SK-N-SH (cell line): ENCODE results near the gene AMIGO2. TPM values are rescaled to one million over a fixed set of nuclear protein-coding genes. Genes with fewer than 3 reads are reported as not detected.

Experiments used
- CTCF ChIA-PET: fragments of 300-600, 350-600 bp; formaldehyde crosslinking; extraction: SDS; loops from one replicate; lab custom pipeline; 2021; lab: Yijun Ruan, JAX
- POLR2A ChIA-PET: fragments of 350-600 bp; sonication (Branson Sonifier 250); formaldehyde crosslinking; extraction: SDS; loops from one replicate; lab custom pipeline; 2020; ENCODE audit warnings: antibody characterized with exemption, inconsistent platforms; lab: Yijun Ruan, JAX
- DNase-seq: peaks from one replicate; pipeline ENCODE4 v3.0.0; 2012
- H2AFZ ChIP-seq: fragments of 200-600 bp; sonication (generic); 2 replicates; pipeline ENCODE4 v1.8.1; 2016; ENCODE audit warnings: antibody characterized with exemption, mild to moderate bottlenecking, low read depth
- H3F3A ChIP-seq: fragments of 200-600 bp; sonication (generic); replicated peaks from 2 replicates; pipeline ENCODE3; 2016; ENCODE audit warnings: antibody characterized with exemption, mild to moderate bottlenecking; ENCODE audit not compliant: insufficient read depth
- H3K27ac ChIP-seq, 2 experiments: fragments of 200-500 bp in 1 of 2; fragments of 200-600 bp in 1 of 2; sonication (Bioruptor generic) in 1 of 2; sonication (generic), shearing (Covaris generic) in 1 of 2; 2 replicates each; pipeline versions ENCODE4 v1.5.1 to v1.6.1; 2014 to 2016; ENCODE audit warnings: low read depth in 2 of 2, inconsistent platforms in 1 of 2, low read length in 1 of 2, mild to moderate bottlenecking in 1 of 2, mixed read lengths in 1 of 2
- H3K27me3 ChIP-seq: fragments of 200-600 bp; sonication (generic), shearing (Covaris generic); 2 replicates; pipeline ENCODE4 v1.6.1; 2016; ENCODE audit warnings: mixed run types; ENCODE audit not compliant: insufficient read depth
- H3K36me3 ChIP-seq, 2 experiments: fragments of 200-500 bp in 1 of 2; fragments of 200-600 bp in 1 of 2; sonication (Bioruptor generic) in 1 of 2; sonication (generic) in 1 of 2; replicated peaks in 1 of 2; 2 replicates each; pipeline versions ENCODE3 to v1.5.1; 2014 to 2016; ENCODE audit warnings: low read length in 1 of 2, mild to moderate bottlenecking in 1 of 2; ENCODE audit not compliant: insufficient read depth in 2 of 2, control insufficient read depth in 1 of 2
- H3K4me1 ChIP-seq, 2 experiments: fragments of 200-500 bp in 1 of 2; fragments of 200-600 bp in 1 of 2; sonication (Bioruptor generic) in 1 of 2; sonication (generic), shearing (Covaris generic) in 1 of 2; 2 replicates each; pipeline versions ENCODE4 v1.5.1 to v1.6.1; 2014 to 2016; ENCODE audit warnings: low read depth in 1 of 2, low read length in 1 of 2, mixed run types in 1 of 2; ENCODE audit not compliant: insufficient read depth in 2 of 2, control insufficient read depth in 1 of 2
- H3K4me2 ChIP-seq: fragments of 200-600 bp; sonication (generic), shearing (Covaris generic); 2 replicates; pipeline ENCODE4 v1.6.1; 2017; ENCODE audit warnings: mixed run types
- H3K4me3 ChIP-seq, 2 experiments: fragments of 200-500 bp in 1 of 2; fragments of 200-600 bp in 1 of 2; sonication (Bioruptor generic) in 1 of 2; sonication (generic), shearing (Covaris generic) in 1 of 2; 2 replicates each; pipeline versions ENCODE4 v1.5.1 to v1.8.1; 2014 to 2016; ENCODE audit warnings: low read depth in 2 of 2, inconsistent platforms in 1 of 2, low read length in 1 of 2, mild to moderate bottlenecking in 1 of 2, mixed read lengths in 1 of 2, moderate library complexity in 1 of 2
- H3K79me2 ChIP-seq: fragments of 200-600 bp; sonication (generic); 2 replicates; pipeline ENCODE4 v1.8.1; 2017; ENCODE audit warnings: mild to moderate bottlenecking; ENCODE audit not compliant: insufficient read depth
- H3K9ac ChIP-seq: fragments of 200-600 bp; sonication (generic); 2 replicates; pipeline ENCODE4 v1.6.1; 2017; ENCODE audit warnings: mixed run types
- H3K9me2 ChIP-seq: fragments of 200-600 bp; sonication (generic); 2 replicates; pipeline ENCODE4 v1.6.1; 2017; ENCODE audit warnings: mixed run types
- H3K9me3 ChIP-seq: fragments of 200-600 bp; sonication (generic); 2 replicates; pipeline ENCODE4 v1.6.1; 2017; ENCODE audit warnings: mixed run types, mild to moderate bottlenecking, moderate library complexity
- H4K20me1 ChIP-seq: fragments of 200-600 bp; sonication (generic); 2 replicates; pipeline ENCODE4 v1.6.1; 2017; ENCODE audit warnings: mild to moderate bottlenecking, mixed run types; ENCODE audit not compliant: insufficient read depth
- CHD2 ChIP-seq: fragments of 150-350 bp; IDR thresholded peaks from 2 replicates; pipeline ENCODE4 v1.6.1; 2018; ENCODE audit warnings: low read length; ENCODE audit not compliant: partially characterized antibody
- ELF1 ChIP-seq: IDR thresholded peaks from 2 replicates; pipeline ENCODE4 v1.4.0; 2012
- FOSL2 ChIP-seq: IDR thresholded peaks from 2 replicates; pipeline ENCODE4 v1.4.0; 2012; ENCODE audit warnings: low read depth, mild to moderate bottlenecking, moderate library complexity, borderline replicate concordance
- FOXJ3 ChIP-seq: sonication (generic); formaldehyde crosslinking; IDR thresholded peaks from 2 replicates; pipeline ENCODE4 v1.5.1; 2020; ENCODE audit warnings: mild to moderate bottlenecking, missing genetic modification reagents
- FOXM1 ChIP-seq: IDR thresholded peaks from 2 replicates; pipeline ENCODE4 v1.4.0; 2012; ENCODE audit warnings: low read depth, mild to moderate bottlenecking
- GABPA ChIP-seq: IDR thresholded peaks from 2 replicates; pipeline ENCODE4 v1.4.0; 2012; ENCODE audit warnings: low read depth, mild to moderate bottlenecking
- GATA2 ChIP-seq: sonication (generic); formaldehyde crosslinking; IDR thresholded peaks from 2 replicates; pipeline ENCODE4 v1.5.0; 2020; ENCODE audit warnings: mild to moderate bottlenecking, missing genetic modification reagents
- JUND ChIP-seq: IDR thresholded peaks from 2 replicates; pipeline ENCODE4 v1.4.0; 2012
- NFIC ChIP-seq: IDR thresholded peaks from 2 replicates; pipeline ENCODE4 v1.4.0; 2012; ENCODE audit warnings: borderline replicate concordance
- RCOR1 ChIP-seq: fragments of 150-350 bp; IDR thresholded peaks from 2 replicates; pipeline ENCODE4 v1.6.1; 2017; ENCODE audit warnings: antibody characterized with exemption, low read length
- RFX5 ChIP-seq: IDR thresholded peaks from 2 replicates; pipeline ENCODE4 v1.6.1; 2012; ENCODE audit warnings: mild to moderate bottlenecking, improper control_type of control experiment, low read length
- RXRA ChIP-seq: IDR thresholded peaks from 2 replicates; pipeline ENCODE4 v1.4.0; 2012; ENCODE audit warnings: low read depth, mild to moderate bottlenecking, borderline replicate concordance
- TEAD4 ChIP-seq: IDR thresholded peaks from 2 replicates; pipeline ENCODE4 v1.4.0; 2012; ENCODE audit warnings: mild to moderate bottlenecking, borderline replicate concordance; ENCODE audit not compliant: insufficient read depth
- WGBS: methylation state at CpG from one replicate; pipeline ENCODE4 v1.1.6; 2017; ENCODE audit warnings: low lambda C conversion rate; 5-methylcytosine and 5-hydroxymethylcytosine counted together
- polyA plus RNA-seq, 3 experiments: library from polyadenylated mRNA; depleted of rRNA; stranded (reverse); fragments of >200 nt; gene quantifications; 2 replicates each; pipeline ENCODE4 v1.2.3, GENCODE V29; 2012
- TF ChIP-seq, protein P1 (sequence below): IDR thresholded peaks from 2 replicates; pipeline ENCODE4; 2012
- TF ChIP-seq, protein P2 (sequence below): fragments of 200-600 bp; sonication (generic); IDR thresholded peaks from 2 replicates; pipeline ENCODE4 v1.6.1; 2017; ENCODE audit warnings: antibody characterized with exemption, mild to moderate bottlenecking, moderate library complexity
- TF ChIP-seq, protein P3 (sequence below): fragments of 150-350 bp; IDR thresholded peaks from 2 replicates; pipeline ENCODE4 v1.6.1; 2017; ENCODE audit warnings: antibody characterized with exemption, low read length, low read depth, borderline replicate concordance

The AMIGO2 gene
- polyA plus RNA-seq, 1 of the 3 experiments (the other 2 are of a cell fraction), result 1.2 TPM

GRCh38 chr12:47110011-47110541 is 30.3 kb upstream of the AMIGO2 start:
- H3K4me2 ChIP-seq, result no peak overlapping the region
- no peak for DNase-seq
- WGBS, result 28% methylated on average over 2 of the region's 2 CpGs
- H3K27me3 ChIP-seq, result peaks cover 10% of the 10 kb centered on the region; the same call in 1 of the 2 replicates
- H3K9ac ChIP-seq, result no peak overlapping the region
- no peaks in the 10 kb centered on the region for H3F3A ChIP-seq
- H3K79me2 ChIP-seq, result no peaks in the 10 kb centered on the region
- H3K27ac ChIP-seq, result no peak overlapping the region
- ChIA-PET POLR2A (no interaction called here), CTCF (no interaction called here)
- TF ChIP-seq FOXM1 (no peak), RXRA (no peak), RCOR1 (no peak), GATA2 (CRISPR knock-in tag) (no peak), CHD2 (no peak), FOSL2 (no peak), GABPA (no peak), NFIC (no peak), TEAD4 (no peak), JUND (no peak)
- TF ChIP-seq, protein P1, sequence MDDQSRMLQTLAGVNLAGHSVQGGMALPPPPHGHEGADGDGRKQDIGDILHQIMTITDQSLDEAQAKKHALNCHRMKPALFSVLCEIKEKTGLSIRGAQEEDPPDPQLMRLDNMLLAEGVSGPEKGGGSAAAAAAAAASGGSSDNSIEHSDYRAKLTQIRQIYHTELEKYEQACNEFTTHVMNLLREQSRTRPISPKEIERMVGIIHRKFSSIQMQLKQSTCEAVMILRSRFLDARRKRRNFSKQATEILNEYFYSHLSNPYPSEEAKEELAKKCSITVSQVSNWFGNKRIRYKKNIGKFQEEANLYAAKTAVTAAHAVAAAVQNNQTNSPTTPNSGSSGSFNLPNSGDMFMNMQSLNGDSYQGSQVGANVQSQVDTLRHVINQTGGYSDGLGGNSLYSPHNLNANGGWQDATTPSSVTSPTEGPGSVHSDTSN, result no peak
- no peak overlapping the region for H2AFZ ChIP-seq
- no peaks in the 10 kb centered on the region for H3K9me2 ChIP-seq
- no peaks in the 10 kb centered on the region for H3K36me3 ChIP-seq
- H4K20me1 ChIP-seq, result no peaks in the 10 kb centered on the region
- H3K4me1 ChIP-seq, result no peaks in the 10 kb centered on the region
- no peaks in the 10 kb centered on the region for H3K9me3 ChIP-seq
- no peak overlapping the region for H3K4me3 ChIP-seq

- DNase-seq, result no peak
- H3K79me2 ChIP-seq, result no peaks in the 10 kb centered on the region
- no peaks in the 10 kb centered on the region for H3K4me1 ChIP-seq
- no peaks in the 10 kb centered on the region for H4K20me1 ChIP-seq
- H3K9me3 ChIP-seq, result no peaks in the 10 kb centered on the region
- no peaks in the 10 kb centered on the region for H3K9me2 ChIP-seq
- H3K9ac ChIP-seq, result no peak overlapping the region
- H3K4me3 ChIP-seq, result no peak overlapping the region
- no peak overlapping the region for H3K4me2 ChIP-seq
- H3K36me3 ChIP-seq, result no peaks in the 10 kb centered on the region
- TF ChIP-seq FOXJ3 (CRISPR knock-in tag), result no peak
- TF ChIP-seq, all 33 proteins: peak for 0
- CTCF ChIA-PET, result no interaction called here
- H3F3A ChIP-seq, result no peaks in the 10 kb centered on the region
- no peak overlapping the region for H2AFZ ChIP-seq
- no peak overlapping the region for H3K27ac ChIP-seq
- H3K27me3 ChIP-seq, result peaks cover 12% of the 10 kb centered on the region; the same call in 1 of the 2 replicates
- POLR2A ChIA-PET, result no interaction called here
These were observed 28.2 kb upstream of the AMIGO2 start for GRCh38 chr12:47107926-47108325.

DNA sequence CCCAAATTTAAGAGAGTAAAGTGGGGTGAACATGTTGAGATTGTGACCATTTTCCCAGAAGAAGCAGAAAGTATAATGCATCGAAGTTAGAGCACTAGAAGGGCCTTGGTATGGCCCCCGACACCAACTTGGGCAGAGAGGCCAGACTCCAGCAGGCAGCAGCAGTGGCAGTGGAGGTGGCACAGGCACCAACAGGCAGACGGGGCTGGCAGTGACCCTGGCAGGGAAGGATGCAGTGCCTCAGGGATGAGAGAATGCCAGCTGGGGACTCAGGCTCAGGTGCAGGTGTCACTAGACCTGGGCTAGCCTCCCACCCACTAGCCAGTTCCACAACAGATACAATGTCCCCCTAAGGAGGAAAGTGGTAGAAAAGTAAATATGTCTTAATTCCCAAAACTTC is 27.7 kb upstream of the AMIGO2 start:
- H3K4me3 ChIP-seq, result no peak overlapping the region
- POLR2A ChIA-PET, result no interaction called here
- CTCF ChIA-PET, result no interaction called here
- TF ChIP-seq, protein P2, sequence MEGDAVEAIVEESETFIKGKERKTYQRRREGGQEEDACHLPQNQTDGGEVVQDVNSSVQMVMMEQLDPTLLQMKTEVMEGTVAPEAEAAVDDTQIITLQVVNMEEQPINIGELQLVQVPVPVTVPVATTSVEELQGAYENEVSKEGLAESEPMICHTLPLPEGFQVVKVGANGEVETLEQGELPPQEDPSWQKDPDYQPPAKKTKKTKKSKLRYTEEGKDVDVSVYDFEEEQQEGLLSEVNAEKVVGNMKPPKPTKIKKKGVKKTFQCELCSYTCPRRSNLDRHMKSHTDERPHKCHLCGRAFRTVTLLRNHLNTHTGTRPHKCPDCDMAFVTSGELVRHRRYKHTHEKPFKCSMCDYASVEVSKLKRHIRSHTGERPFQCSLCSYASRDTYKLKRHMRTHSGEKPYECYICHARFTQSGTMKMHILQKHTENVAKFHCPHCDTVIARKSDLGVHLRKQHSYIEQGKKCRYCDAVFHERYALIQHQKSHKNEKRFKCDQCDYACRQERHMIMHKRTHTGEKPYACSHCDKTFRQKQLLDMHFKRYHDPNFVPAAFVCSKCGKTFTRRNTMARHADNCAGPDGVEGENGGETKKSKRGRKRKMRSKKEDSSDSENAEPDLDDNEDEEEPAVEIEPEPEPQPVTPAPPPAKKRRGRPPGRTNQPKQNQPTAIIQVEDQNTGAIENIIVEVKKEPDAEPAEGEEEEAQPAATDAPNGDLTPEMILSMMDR, result no peak
- TF ChIP-seq RCOR1 (no peak), TEAD4 (no peak), ELF1 (no peak), RFX5 (no peak), FOSL2 (no peak)
- TF ChIP-seq, protein P3, sequence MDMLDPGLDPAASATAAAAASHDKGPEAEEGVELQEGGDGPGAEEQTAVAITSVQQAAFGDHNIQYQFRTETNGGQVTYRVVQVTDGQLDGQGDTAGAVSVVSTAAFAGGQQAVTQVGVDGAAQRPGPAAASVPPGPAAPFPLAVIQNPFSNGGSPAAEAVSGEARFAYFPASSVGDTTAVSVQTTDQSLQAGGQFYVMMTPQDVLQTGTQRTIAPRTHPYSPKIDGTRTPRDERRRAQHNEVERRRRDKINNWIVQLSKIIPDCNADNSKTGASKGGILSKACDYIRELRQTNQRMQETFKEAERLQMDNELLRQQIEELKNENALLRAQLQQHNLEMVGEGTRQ, result no peak

More for the DNA sequence above, 27.7 kb upstream of the AMIGO2 start:
- H3K79me2 ChIP-seq, result no peaks in the 10 kb centered on the region
- H3K9ac ChIP-seq, result no peak overlapping the region
- H2AFZ ChIP-seq, result no peak overlapping the region
- H3K4me1 ChIP-seq, result no peaks in the 10 kb centered on the region
- H3K4me2 ChIP-seq, result no peak overlapping the region
- H3K36me3 ChIP-seq, result no peaks in the 10 kb centered on the region
- H3K27me3 ChIP-seq, result peaks cover 12% of the 10 kb centered on the region; the same call in 1 of the 2 replicates
- no peaks in the 10 kb centered on the region for H3F3A ChIP-seq
- no peaks in the 10 kb centered on the region for H4K20me1 ChIP-seq
- no peaks in the 10 kb centered on the region for H3K9me2 ChIP-seq
- 28% methylated on average over 3 of the region's 3 CpGs for WGBS
- no peaks in the 10 kb centered on the region for H3K9me3 ChIP-seq
- H3K27ac ChIP-seq, result no peak overlapping the region
- DNase-seq, result no peak
